Esophagus muscularis mucosa (tissue), 4 donors: ENCODE data around the gene RPS6KA2.

Source experiments
- CTCF ChIP-seq, 3 experiments: fragments of 200-600 bp in 2 of 3; fragments of 450-650 bp in 1 of 3; sonication (generic) in 2 of 3; IDR thresholded peaks; one replicate each; pipeline ENCODE4 v1.5.1; 2017 to 2019; ENCODE audit warnings: antibody characterized with exemption in 3 of 3, mild to moderate bottlenecking in 2 of 3, moderate library complexity in 1 of 3
- EP300 ChIP-seq: sonication (generic); formaldehyde crosslinking; IDR thresholded peaks from one replicate; pipeline ENCODE4 v1.6.1; 2017; ENCODE audit warnings: antibody characterized with exemption
- POLR2A ChIP-seq: fragments of 450-650 bp; IDR thresholded peaks from one replicate; pipeline ENCODE4 v1.6.1; 2017; ENCODE audit warnings: antibody characterized with exemption, moderate library complexity, mild to moderate bottlenecking, low read depth
- POLR2AphosphoS5 ChIP-seq, 2 donors: sonication (generic); formaldehyde crosslinking; IDR thresholded peaks; one replicate each; pipeline ENCODE4 v1.6.1; 2017; ENCODE audit warnings: antibody characterized with exemption in 2 of 2

GRCh38 chr6:166382500-166382932 is 244.5 kb downstream of the RPS6KA2 start:
- no peak for TF ChIP-seq CTCF (IDR thresholded peaks at IDR 0.05)
- no peak for TF ChIP-seq EP300
- TF ChIP-seq POLR2A = no peak
- TF ChIP-seq POLR2AphosphoS5 (IDR thresholded peaks at IDR 0.05) = no peak
